Vagina (tissue), 2 donors: Measurements from ENCODE around the gene LHFPL3. TPM values are rescaled to one million over a fixed set of nuclear protein-coding genes. Genes with fewer than 3 reads are reported as not detected.

ENCODE experiments used
- DNase-seq, 2 donors: peaks; one replicate each; pipeline ENCODE4 v3.0.0-alpha.2; 2017; ENCODE audit errors: extremely low spot score in 2 of 2
- H3K27ac ChIP-seq: fragments of 200-600 bp; sonication (generic); one replicate; pipeline ENCODE4 v1.5.1; 2019
- H3K27me3 ChIP-seq: fragments of 200-600 bp; sonication (generic); one replicate; pipeline ENCODE4 v1.5.1; 2019
- H3K36me3 ChIP-seq, 2 donors: fragments of 200-600 bp; sonication (generic); one replicate each; pipeline ENCODE4 v1.5.1; 2017 to 2019
- H3K4me1 ChIP-seq: fragments of 200-600 bp; sonication (generic); one replicate; pipeline ENCODE4 v1.5.1; 2019
- H3K4me3 ChIP-seq, 2 donors: fragments of 200-600 bp; sonication (generic); 1 replicate in 1 of 2; 2 replicates in 1 of 2; pipeline ENCODE4 v1.5.1; 2016 to 2019
- H3K9me3 ChIP-seq: fragments of 200-600 bp; sonication (generic); one replicate; pipeline ENCODE4 v1.5.1; 2019
- CTCF ChIP-seq, 3 experiments: fragments of 450-650 bp in 2 of 3; fragments of 200-600 bp in 1 of 3; sonication (generic) in 1 of 3; IDR thresholded peaks; one replicate each; pipeline ENCODE4 v1.5.1; 2017 to 2019; ENCODE audit warnings: antibody characterized with exemption in 3 of 3, mild to moderate bottlenecking in 2 of 3, moderate library complexity in 2 of 3
- POLR2A ChIP-seq, 2 donors: fragments of 450-650 bp; IDR thresholded peaks; one replicate each; pipeline ENCODE4 v1.6.1; 2017; ENCODE audit warnings: antibody characterized with exemption in 2 of 2, mild to moderate bottlenecking in 2 of 2, moderate library complexity in 2 of 2
- POLR2AphosphoS5 ChIP-seq, 2 donors: sonication (generic); formaldehyde crosslinking; IDR thresholded peaks; one replicate each; pipeline ENCODE4 v1.9.0; 2017; ENCODE audit warnings: antibody characterized with exemption in 2 of 2, mild to moderate bottlenecking in 2 of 2, low read depth in 1 of 2; ENCODE audit not compliant: insufficient read depth in 1 of 2
- intact Hi-C: fragments of 100-400 bp; cut with DNase I; formaldehyde crosslinking; loops from one replicate; pipeline ENCODE4 v1.15.1; 2023
- total RNA-seq: library from RNA; depleted of rRNA; stranded (reverse); fragments of >200 nt; gene quantifications from one replicate; pipeline ENCODE4 v1.2.3, GENCODE V29; 2016

LHFPL3 gene
- total RNA-seq, 1 donor from 2014 or later = not detected

GRCh38 chr7:104653825-104654401 lies 325.5 kb downstream of the LHFPL3 start:
- Histone ChIP-seq H3K27ac (no peak overlapping the region), H3K9me3 (no peaks in the 10 kb centered on the region), H3K4me1 (no peaks in the 10 kb centered on the region), H3K4me3 (no peak overlapping the region), H3K27me3 (no peaks in the 10 kb centered on the region), H3K36me3 (no peaks in the 10 kb centered on the region)
- intact Hi-C loops = no loop called here
- no peak for DNase-seq
- TF ChIP-seq CTCF (IDR thresholded peaks at IDR 0.05) (no peak), POLR2A (IDR thresholded peaks at IDR 0.05) (no peak), POLR2AphosphoS5 (IDR thresholded peaks at IDR 0.05; ENCODE audit: insufficient read depth in 1 of 2, low read depth in 1 of 2) (no peak)

GRCh38 chr7:104655592-104655991 lies 327.2 kb downstream of the LHFPL3 start:
- Histone ChIP-seq H3K27me3 (no peaks in the 10 kb centered on the region), H3K4me1 (no peaks in the 10 kb centered on the region), H3K27ac (no peak overlapping the region), H3K9me3 (no peaks in the 10 kb centered on the region), H3K36me3 (no peaks in the 10 kb centered on the region), H3K4me3 (no peak overlapping the region)
- no peak for DNase-seq
- intact Hi-C loops = no loop called here
- TF ChIP-seq CTCF (IDR thresholded peaks at IDR 0.05) (no peak), POLR2A (IDR thresholded peaks at IDR 0.05) (no peak), POLR2AphosphoS5 (IDR thresholded peaks at IDR 0.05; ENCODE audit: insufficient read depth in 1 of 2, low read depth in 1 of 2) (no peak)

- no peak for DNase-seq
- H3K27ac ChIP-seq = no peak overlapping the region
- no peaks in the 10 kb centered on the region for H3K9me3 ChIP-seq
- H3K4me3 ChIP-seq = no peak overlapping the region
- H3K27me3 ChIP-seq = no peaks in the 10 kb centered on the region
- intact Hi-C loops = no loop called here
- no peaks in the 10 kb centered on the region for H3K36me3 ChIP-seq
- no peaks in the 10 kb centered on the region for H3K4me1 ChIP-seq
- TF ChIP-seq CTCF (IDR thresholded peaks at IDR 0.05) (no peak), POLR2AphosphoS5 (IDR thresholded peaks at IDR 0.05; ENCODE audit: insufficient read depth in 1 of 2, low read depth in 1 of 2) (no peak), POLR2A (IDR thresholded peaks at IDR 0.05) (no peak)
These were observed 328.1 kb downstream of the LHFPL3 start for GRCh38 chr7:104656467-104656866.

- Histone ChIP-seq H3K27ac (no peak overlapping the region), H3K36me3 (no peaks in the 10 kb centered on the region), H3K9me3 (no peaks in the 10 kb centered on the region), H3K4me1 (no peaks in the 10 kb centered on the region), H3K27me3 (no peaks in the 10 kb centered on the region), H3K4me3 (no peak overlapping the region)
- TF ChIP-seq CTCF (IDR thresholded peaks at IDR 0.05) (no peak), POLR2AphosphoS5 (IDR thresholded peaks at IDR 0.05; ENCODE audit: insufficient read depth in 1 of 2, low read depth in 1 of 2) (no peak), POLR2A (IDR thresholded peaks at IDR 0.05) (no peak)
- no peak for DNase-seq
- intact Hi-C loops = no loop called here
These were observed 328.7 kb downstream of the LHFPL3 start for GRCh38 chr7:104657134-104657533.

- no peaks in the 10 kb centered on the region for H3K27me3 ChIP-seq
- H3K27ac ChIP-seq = no peak overlapping the region
- TF ChIP-seq POLR2A (IDR thresholded peaks at IDR 0.05) (no peak), CTCF (IDR thresholded peaks at IDR 0.05) (no peak), POLR2AphosphoS5 (IDR thresholded peaks at IDR 0.05; ENCODE audit: insufficient read depth in 1 of 2, low read depth in 1 of 2) (no peak)
These were observed 333.2 kb downstream of the LHFPL3 start for GRCh38 chr7:104661575-104661974.

More at GRCh38 chr7:104661575-104661974, 333.2 kb downstream of the LHFPL3 start:
- no peak for DNase-seq
- no peaks in the 10 kb centered on the region for H3K36me3 ChIP-seq
- H3K4me1 ChIP-seq = no peaks in the 10 kb centered on the region
- H3K9me3 ChIP-seq = no peaks in the 10 kb centered on the region
- no peak overlapping the region for H3K4me3 ChIP-seq
- intact Hi-C loops = no loop called here
